GM21423 (cell line): ENCODE measurements around the gene BCAS3.
A peak's percentile ranks its signal among the peaks of the same experiment; 100 is the strongest.

Source experiments
- ATAC-seq: cut with Tn5 transposase; IDR thresholded peaks from one replicate; pipeline ENCODE4 v1.9.1; 2021; ENCODE audit warnings: mild to moderate bottlenecking, moderate library complexity; ENCODE audit not compliant: unreplicated experiment

BCAS3 gene

GRCh38 chr17:61401389-61402072 is 723.9 kb downstream of the BCAS3 start:
- no peak for ATAC-seq

DNA sequence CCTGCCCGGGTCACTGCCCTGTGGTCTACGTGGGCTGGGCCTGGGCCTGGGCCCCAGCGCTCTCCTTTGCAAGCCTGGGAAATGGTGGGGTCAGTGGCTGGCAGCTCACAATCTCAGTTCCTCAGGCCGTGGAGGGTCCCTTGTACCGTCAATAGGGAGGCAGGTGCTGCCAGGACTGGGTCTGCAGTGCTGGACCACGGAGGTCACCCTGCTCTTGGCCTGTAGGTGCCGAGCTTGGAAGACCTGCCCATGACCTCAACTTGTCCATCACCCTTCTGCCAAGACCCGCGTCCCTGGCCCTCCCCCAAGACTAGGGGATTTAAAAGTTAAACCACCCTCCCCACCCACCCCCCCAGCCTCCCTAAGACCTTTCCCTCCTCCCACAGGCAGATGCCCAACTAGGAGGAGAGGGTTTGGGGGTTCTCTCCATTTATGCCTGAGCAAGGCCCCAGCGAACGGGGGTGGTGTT is 724.5 kb downstream of the BCAS3 start:
- no peak for ATAC-seq

GRCh38 chr17:61402978-61403800 is 725.5 kb downstream of the BCAS3 start:
- ATAC-seq, result no peak

- ATAC-seq, result no peak
Measured at GRCh38 chr17:61403801-61404662, 726.4 kb downstream of the BCAS3 start.

GRCh38 chr17:61404663-61404912 is 726.9 kb downstream of the BCAS3 start:
- ATAC-seq, result no peak

GRCh38 chr17:61404913-61405685 is 727.4 kb downstream of the BCAS3 start:
- no peak for ATAC-seq

DNA sequence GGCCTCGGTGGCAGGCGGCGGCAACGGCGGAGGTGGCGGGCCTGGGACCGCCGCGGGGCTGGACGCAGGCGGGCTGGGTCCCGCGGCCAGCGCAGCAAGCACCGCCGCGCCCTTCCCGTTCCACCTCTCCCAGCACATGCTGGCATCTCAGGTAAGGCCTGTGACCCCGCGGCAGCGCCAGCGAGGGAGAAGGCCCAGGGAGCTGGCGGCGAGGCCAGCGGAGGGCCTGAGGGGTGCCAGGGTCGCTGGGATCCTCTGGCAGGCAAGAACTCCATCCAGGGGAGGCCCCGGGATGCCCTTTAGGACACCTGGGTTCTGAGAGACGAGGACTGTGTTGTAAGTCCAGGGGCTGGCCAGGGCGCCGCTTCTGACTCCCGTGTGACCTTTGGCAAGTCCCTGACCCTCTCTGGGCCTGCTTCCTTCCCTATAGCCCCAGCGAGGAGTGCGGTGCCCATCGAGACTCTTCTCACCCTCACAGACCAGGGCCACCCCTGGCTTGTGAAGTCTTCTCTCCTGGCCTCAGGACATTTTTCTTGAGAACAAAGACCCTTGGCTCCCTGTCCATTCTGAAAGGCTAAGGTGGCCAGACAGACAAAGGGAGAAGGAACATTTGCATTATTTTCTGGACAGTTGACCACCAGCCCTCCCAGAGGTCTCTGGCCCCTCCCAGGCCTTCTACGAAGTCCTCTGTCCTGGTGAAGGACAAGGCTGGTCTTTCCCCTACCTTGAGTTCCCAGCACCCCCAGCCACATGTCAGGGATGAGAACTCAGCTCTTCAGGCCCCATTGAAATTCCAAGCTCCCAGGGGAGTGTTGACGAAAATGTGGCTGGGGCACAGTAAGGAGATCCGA is 728.3 kb downstream of the BCAS3 start:
- no peak for ATAC-seq

DNA sequence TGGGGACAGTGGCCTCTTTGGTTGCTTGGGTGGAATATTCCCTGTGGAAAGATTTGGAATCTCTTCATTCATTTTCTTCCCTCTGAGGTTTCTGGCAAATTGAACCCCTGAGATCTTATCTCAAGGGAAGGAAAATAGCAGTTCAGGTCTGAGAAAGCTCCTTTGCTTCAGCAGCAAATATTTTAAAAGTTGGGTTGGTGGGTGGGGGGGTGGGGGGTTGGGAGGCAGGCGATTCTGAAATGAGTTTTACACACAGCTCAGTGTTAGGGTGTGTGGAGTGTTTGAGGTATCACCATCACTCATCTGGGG is 728.8 kb downstream of the BCAS3 start:
- no peak for ATAC-seq

DNA sequence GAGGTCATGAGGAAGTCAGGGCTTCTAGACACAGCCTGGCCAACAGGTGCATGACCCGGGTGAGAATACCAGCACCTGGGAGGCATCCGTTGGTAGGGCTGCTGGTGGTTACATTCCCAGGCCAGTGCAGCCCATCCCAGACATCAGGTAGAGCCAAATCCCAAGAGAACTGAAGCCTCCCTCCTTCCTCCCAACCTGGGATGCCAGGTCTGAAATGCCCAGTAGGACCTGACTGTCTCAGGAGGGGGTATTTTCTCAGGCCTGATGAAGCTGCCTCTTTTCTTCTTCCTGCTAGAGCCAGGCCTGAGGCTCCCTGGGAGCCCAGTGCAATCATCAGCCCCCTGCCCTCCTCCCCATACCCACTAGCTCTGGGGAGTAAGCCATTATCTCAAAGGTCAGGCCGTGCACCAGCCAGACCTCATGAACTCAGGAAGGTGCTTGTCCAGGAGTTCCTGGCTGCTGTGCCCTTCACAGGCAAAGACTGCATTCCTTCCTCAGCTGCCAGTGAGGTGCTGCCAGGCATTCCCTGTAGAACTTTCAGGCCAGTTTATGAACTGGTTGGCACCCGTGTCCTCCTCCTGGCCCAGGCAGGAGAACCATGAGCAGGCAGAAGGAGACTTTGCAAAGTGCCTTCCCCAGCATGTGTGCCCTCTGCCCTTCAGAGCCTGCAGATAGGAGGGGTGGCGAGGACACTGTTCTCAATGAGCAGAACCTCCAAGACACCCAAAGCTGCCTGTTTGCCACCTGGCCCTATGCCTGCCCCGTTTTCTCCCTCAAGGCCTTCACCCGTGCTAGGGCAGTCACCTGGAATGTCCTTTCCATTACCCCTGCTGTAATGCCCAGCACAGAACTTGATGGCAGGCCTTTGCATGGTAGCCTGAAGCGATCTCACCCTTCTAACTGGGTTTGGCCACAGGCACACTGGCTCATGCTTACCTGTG is 729.6 kb downstream of the BCAS3 start:
- ATAC-seq, result no peak

DNA sequence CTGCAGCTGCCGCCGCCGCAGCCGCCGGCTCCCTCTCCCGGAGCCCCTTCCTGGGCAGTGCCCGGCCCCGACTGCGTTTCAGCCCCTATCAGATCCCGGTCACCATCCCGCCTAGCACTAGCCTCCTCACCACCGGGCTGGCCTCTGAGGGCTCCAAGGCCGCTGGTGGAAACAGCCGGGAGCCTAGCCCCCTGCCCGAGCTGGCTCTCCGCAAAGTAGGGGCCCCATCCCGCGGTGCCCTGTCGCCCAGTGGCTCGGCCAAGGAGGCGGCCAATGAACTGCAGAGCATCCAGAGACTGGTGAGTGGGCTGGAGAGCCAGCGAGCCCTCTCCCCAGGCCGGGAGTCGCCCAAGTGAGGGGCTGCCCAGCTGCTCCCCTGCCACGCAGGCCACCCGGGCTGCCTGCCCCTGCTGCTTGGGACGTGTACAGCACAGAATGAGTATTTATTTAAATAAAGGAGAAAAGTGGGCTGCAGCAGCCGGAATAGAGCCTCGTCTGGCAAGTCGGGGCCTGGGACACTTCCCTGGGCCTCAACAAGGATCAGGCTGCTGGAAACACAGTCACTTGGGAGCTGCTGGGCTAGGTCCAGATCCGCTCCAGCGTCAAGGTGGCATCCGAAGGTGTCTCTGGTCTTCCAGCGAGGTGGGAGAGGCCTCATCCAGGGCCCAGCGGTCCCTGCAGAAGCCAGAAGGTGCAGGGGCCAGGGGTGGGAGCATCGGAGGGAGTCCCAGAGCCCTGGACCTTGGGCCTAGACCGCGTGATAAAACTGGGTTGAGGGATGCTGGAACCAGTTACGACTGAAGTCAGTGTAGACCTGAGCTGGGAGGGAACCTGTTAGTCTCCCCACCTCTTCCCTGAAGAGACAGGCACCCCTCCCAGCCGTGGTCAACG is 730.7 kb downstream of the BCAS3 start:
- no peak for ATAC-seq

GRCh38 chr17:61409301-61410112 is 731.9 kb downstream of the BCAS3 start:
- no peak for ATAC-seq

DNA sequence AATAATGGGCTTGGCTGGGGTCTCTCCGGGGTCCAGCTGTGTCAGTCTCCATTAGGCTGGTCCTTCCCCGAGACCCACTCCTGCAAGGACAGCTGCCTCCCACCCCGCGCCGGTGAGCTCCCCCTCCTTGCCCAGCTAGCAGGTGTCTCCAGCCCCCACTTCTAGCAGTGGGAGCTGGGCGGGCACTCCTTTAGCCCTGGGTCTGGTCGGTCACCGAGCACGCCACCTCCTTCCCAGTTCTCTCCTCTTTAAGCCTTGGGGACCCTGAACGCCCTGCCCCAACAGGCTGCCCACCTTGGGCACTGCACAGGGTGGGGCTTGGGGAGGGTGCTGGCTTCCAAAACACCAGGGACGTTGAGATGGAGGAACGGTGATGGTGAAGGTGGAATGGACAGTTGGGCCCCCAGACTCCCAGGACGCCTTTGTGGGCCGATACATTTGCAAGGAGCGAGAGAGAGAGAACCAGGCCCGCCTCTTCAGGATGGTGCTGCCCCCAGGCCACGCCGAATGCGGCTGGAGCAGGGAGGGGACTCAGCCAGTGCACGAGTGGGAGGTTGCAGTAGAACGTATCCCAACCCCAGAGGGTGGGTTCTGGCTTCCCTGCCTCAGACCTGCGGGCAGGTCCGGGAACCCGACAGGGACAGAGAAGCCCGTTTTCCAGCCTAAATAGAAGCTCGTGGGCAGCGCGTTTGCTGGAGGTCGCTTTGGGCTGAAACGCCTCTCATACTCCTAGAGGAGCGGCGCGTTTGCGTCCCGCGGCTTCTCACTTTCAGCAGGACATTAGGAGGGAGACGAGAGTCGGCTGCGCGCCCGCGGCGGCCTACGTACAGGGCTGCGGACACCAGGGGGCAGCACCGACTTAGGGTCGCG is 732.7 kb downstream of the BCAS3 start:
- peak; percentile 33 for ATAC-seq

GRCh38 chr17:61411011-61411260 is 733.3 kb downstream of the BCAS3 start:
- ATAC-seq, result no peak

GRCh38 chr17:61411261-61412142 is 733.9 kb downstream of the BCAS3 start:
- no peak for ATAC-seq

DNA sequence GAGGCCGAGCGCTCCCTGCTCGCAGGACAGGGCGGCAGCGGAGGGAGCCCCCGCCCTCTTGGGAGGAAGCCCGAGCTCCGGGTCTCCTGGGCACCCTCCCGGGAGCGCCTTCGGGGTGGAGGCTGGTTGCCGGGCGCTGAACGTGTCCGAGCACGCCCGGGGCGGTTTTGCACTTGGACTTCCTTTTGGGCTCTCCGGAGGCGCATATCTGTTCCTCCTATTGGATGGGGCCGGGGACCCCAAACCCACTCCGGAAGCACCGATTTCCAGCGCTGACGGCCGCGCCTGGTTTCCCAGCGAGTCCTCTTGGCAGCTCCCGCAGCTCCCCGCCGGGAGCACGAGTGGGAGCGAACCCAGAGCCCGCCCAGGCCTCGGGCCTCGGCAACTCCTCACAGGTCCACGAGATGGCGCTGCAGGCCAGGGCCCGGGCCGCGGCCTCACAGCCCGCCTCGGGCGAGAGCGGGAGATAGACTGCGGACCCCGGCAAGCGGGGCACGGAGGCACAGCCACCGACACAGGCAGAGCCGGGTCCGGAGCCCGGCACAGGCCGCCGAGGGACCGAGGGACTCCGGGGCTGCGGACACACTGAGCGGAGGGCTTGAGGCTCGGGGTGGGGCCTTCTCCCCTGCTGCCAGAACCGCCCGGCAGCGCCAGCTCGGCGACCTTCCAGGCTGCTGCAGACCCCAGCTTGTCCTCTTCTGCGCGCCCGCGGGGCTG is 734.6 kb downstream of the BCAS3 start:
- peak; percentile 61 for ATAC-seq
